Measurements from ENCODE around the gene TLK1.

GRCh38 chr2:170974304-170974993 is 186.2 kb downstream of the TLK1 start:
- TF ChIP-seq POLR2A (IDR thresholded peaks at IDR 0.05): no peak
- no peak for TF ChIP-seq CTCF (IDR thresholded peaks at IDR 0.05)
